ENCODE results near the gene MROH2B. TPM values are rescaled to one million over a fixed set of nuclear protein-coding genes. Genes with fewer than 3 reads are reported as not detected.

Gene MROH2B
- total RNA-seq, 1 donor from 2014 or later = not detected

DNA sequence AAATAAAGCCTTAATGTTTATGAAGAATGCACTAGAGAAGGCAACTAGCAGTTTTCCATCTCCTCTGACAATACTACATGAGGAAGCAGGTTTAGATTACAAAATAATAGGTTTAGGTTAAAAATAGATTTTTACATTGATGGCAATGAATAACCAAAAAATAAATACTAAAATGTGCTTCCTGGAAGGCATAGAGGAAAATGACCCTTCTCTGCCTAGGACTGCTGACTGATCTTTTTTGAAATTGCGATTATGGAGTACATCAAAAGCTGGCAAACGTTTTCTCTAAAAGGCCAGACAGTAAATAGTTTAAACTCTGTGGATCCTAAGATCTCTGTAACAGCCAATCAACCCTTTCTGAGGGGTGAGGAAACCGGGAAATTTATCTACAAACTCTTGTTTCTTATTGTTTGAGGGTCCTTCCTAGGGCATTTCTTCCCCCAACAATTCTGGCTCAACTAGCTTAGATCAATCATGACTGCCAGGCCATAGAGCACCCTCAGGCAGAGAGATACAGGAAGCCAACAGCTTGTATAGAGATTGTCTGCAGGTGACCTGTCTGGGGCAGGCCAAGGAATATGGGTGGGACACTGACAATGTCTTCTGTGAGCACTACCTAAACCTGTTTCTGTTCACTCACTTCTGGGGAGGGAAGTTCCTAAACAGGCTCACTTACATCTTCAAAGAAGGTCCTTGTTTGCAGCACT, 67.3 kb downstream of the MROH2B start:
- no peaks in the 10 kb centered on the region for H3K4me1 Mint-ChIP-seq
- TF ChIP-seq, protein P1, sequence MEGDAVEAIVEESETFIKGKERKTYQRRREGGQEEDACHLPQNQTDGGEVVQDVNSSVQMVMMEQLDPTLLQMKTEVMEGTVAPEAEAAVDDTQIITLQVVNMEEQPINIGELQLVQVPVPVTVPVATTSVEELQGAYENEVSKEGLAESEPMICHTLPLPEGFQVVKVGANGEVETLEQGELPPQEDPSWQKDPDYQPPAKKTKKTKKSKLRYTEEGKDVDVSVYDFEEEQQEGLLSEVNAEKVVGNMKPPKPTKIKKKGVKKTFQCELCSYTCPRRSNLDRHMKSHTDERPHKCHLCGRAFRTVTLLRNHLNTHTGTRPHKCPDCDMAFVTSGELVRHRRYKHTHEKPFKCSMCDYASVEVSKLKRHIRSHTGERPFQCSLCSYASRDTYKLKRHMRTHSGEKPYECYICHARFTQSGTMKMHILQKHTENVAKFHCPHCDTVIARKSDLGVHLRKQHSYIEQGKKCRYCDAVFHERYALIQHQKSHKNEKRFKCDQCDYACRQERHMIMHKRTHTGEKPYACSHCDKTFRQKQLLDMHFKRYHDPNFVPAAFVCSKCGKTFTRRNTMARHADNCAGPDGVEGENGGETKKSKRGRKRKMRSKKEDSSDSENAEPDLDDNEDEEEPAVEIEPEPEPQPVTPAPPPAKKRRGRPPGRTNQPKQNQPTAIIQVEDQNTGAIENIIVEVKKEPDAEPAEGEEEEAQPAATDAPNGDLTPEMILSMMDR (IDR thresholded peaks at IDR 0.05; ENCODE audit: unreplicated experiment) = no peak
- H3K36me3 Mint-ChIP-seq = no peaks in the 10 kb centered on the region
- peaks cover 3% of the 10 kb centered on the region for H3K9me3 Mint-ChIP-seq
- no peak overlapping the region for H3K4me3 Mint-ChIP-seq
- H3K27me3 Mint-ChIP-seq (ENCODE audit: low read depth) = no peaks in the 10 kb centered on the region
- DNase-seq (ENCODE audit: low spot score in 2 of 2, unreplicated experiment in 2 of 2) = no peak
- no peak overlapping the region for H3K27ac Mint-ChIP-seq

DNA sequence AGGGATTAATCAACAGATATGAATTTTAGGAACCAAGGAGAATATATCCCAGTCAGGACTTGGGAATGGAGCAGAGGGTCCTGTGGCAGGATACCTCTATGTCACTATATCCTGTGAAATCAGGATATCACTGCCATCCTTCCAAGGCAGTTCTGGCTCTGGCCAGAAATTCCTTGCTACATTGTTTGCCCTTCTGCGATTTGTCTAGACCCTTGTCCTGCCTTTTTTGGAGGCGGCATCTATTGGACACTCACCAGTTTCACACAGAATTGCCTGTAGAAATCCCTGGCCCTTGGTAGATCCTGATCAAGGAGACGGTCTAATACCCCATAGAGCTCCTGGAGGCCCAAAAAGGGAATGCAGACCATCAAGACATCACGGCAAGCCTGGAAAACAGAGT, 71.2 kb downstream of the MROH2B start:
- Mint-ChIP-seq H3K36me3 (no peaks in the 10 kb centered on the region), H3K4me3 (no peak overlapping the region), H3K27ac (no peak overlapping the region), H3K9me3 (no peaks in the 10 kb centered on the region), H3K27me3 (ENCODE audit: low read depth) (peaks cover 2% of the 10 kb centered on the region), H3K4me1 (no peaks in the 10 kb centered on the region)
- no peak for DNase-seq (ENCODE audit: low spot score in 2 of 2, unreplicated experiment in 2 of 2)
- TF ChIP-seq, protein P1 (IDR thresholded peaks at IDR 0.05; ENCODE audit: unreplicated experiment) = no peak

DNA sequence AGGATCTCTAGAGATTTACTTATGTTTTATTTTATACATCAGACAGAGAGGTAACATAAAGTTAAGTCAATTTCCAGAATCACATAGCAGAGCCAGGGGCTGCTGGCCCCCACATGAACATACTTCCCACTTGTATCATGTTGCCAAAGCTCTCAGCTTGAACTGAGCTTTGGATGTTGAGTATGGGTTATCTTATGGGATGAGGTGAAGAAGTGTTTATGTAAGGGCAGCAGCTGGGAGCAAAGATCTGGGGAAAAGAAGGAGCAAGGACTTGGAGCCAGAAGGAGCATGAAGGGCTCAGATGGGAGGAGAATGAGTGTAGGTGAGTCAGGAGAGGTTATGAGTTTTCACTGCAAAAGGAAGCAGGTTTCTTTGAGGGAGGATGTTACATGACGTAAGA, 72.0 kb downstream of the MROH2B start:
- TF ChIP-seq, protein P1 (IDR thresholded peaks at IDR 0.05; ENCODE audit: unreplicated experiment) = no peak
- H3K9me3 Mint-ChIP-seq = no peaks in the 10 kb centered on the region
- no peak for DNase-seq (ENCODE audit: low spot score in 2 of 2, unreplicated experiment in 2 of 2)
- no peak overlapping the region for H3K4me3 Mint-ChIP-seq
- no peaks in the 10 kb centered on the region for H3K4me1 Mint-ChIP-seq
- H3K27ac Mint-ChIP-seq = no peak overlapping the region
- peaks cover 2% of the 10 kb centered on the region for H3K27me3 Mint-ChIP-seq (ENCODE audit: low read depth)
- no peaks in the 10 kb centered on the region for H3K36me3 Mint-ChIP-seq

DNA sequence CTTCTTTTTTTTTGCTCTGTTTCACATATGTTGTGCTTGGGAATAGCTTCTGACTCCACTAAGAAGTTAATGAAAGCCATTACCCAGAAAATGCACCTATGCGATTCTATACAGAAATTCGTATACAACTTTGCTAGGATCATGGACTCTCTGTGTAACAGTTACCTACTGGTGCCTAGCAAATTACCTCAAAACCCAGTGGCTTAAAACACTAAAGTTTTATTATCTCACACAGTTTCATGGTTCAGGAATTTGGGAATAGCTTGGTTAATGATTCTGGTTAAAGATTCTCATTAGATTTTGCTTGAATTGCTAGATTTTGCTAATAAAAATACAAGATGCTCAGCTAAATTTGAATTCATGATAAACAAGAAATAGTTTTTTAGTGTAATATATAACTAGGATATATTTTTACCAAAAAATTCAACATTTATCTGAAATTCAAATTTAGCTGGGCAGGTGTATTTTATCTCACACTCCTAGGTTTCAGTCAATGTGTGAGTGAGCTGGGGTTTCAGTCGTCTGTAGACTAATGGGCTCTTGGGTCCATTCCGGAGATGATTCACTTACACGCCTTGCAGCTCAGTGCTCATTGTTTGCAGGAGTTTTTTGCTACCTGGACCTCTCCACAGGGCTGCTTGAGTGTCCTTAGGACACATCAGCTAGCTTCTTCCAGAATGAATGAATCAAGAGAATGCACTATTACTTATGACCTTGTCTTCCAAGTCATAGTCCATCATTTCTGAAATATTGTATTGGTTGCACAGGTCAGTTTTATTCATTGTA, 75.1 kb downstream of the MROH2B start:
- H3K4me3 Mint-ChIP-seq = no peak overlapping the region
- no peaks in the 10 kb centered on the region for H3K36me3 Mint-ChIP-seq
- no peak for DNase-seq (ENCODE audit: low spot score in 2 of 2, unreplicated experiment in 2 of 2)
- H3K27ac Mint-ChIP-seq = no peak overlapping the region
- no peaks in the 10 kb centered on the region for H3K4me1 Mint-ChIP-seq
- TF ChIP-seq, protein P1 (IDR thresholded peaks at IDR 0.05; ENCODE audit: unreplicated experiment) = no peak
- H3K27me3 Mint-ChIP-seq (ENCODE audit: low read depth) = peaks cover 2% of the 10 kb centered on the region
- no peaks in the 10 kb centered on the region for H3K9me3 Mint-ChIP-seq

DNA sequence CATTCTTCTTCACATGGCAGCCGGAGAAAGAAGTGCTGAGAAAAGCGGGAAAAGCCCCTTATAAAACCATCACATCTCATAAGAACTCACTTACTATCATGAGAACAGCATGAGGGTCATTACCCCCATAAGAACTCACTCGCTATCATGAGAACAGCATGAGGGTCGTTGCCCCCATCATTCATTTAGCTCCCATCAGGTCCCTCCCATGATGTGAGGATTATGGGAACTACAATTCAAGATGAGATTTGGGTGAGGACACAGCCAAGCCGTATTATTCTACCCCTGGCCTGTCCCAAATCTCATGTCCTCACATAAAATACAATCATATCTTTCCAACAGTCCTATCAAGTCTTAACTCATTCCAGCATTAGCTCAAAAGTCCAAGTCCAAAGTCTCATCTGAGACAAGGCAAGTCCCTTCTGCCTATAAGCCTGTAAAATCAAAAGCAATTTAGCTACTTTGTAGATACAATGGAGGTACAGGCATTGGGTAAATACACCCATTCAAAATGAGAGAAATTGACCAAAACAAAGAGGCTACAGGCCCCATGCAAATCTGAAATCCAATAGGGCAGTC, 79.1 kb downstream of the MROH2B start:
- H3K4me1 Mint-ChIP-seq = no peaks in the 10 kb centered on the region
- no peaks in the 10 kb centered on the region for H3K27me3 Mint-ChIP-seq (ENCODE audit: low read depth)
- TF ChIP-seq, protein P1 (IDR thresholded peaks at IDR 0.05; ENCODE audit: unreplicated experiment) = no peak
- H3K36me3 Mint-ChIP-seq = no peaks in the 10 kb centered on the region
- H3K9me3 Mint-ChIP-seq = peaks cover 1% of the 10 kb centered on the region
- no peak for DNase-seq (ENCODE audit: low spot score in 2 of 2, unreplicated experiment in 2 of 2)
- no peak overlapping the region for H3K27ac Mint-ChIP-seq
- no peak overlapping the region for H3K4me3 Mint-ChIP-seq

All from mesothelial cell of epicardium (in vitro differentiated cells).